Cortex of kidney (tissue), 1 donor: ENCODE measurements around the gene TMIGD3.
"Not testable (repeated sequence)": the region's sequence is repeated elsewhere in the genome, so short reads cannot be mapped to it uniquely, and the experiment has no call there.

ENCODE experiments used
- DNase-seq: peaks from one replicate; lab custom pipeline; 2025; lab: John Stamatoyannopoulos, UW

TMIGD3 gene

GRCh38 chr1:111503585-111504060, at the start of gene TMIGD3, which contains the start of gene ADORA3:
Gene TMIGD3 (minus strand): TSS chr1:111503633. CDS start chr1:111503354, 279 bp downstream.
Gene ADORA3 (minus strand): TSS chr1:111503633. CDS start chr1:111503354, 279 bp downstream.
- DNase-seq: no peak

- no peak for DNase-seq
Measured at GRCh38 chr1:111553196-111553595, 49.8 kb upstream of the TMIGD3 start.

- no peak for DNase-seq
Measured at GRCh38 chr1:111552587-111552986, 49.2 kb upstream of the TMIGD3 start.

- no peak for DNase-seq
Measured at GRCh38 chr1:111551623-111552411, 48.4 kb upstream of the TMIGD3 start.

GRCh38 chr1:111547786-111548185, 44.4 kb upstream of the TMIGD3 start:
- not testable (repeated sequence) for DNase-seq

GRCh38 chr1:111542187-111542586, 38.8 kb upstream of the TMIGD3 start:
- no peak for DNase-seq

GRCh38 chr1:111541721-111542120, 38.3 kb upstream of the TMIGD3 start:
- no peak for DNase-seq

- no peak for DNase-seq
Measured at GRCh38 chr1:111540928-111541327, 37.5 kb upstream of the TMIGD3 start.

- DNase-seq: no peak
Measured at GRCh38 chr1:111538343-111539025, 35.1 kb upstream of the TMIGD3 start.

- DNase-seq: no peak
Measured at GRCh38 chr1:111535256-111536191, 32.1 kb upstream of the TMIGD3 start.

GRCh38 chr1:111520053-111520452, 16.6 kb upstream of the TMIGD3 start:
- DNase-seq: no peak

GRCh38 chr1:111517469-111518225, 14.2 kb upstream of the TMIGD3 start:
- no peak for DNase-seq

GRCh38 chr1:111516005-111516535, 12.6 kb upstream of the TMIGD3 start:
- no peak for DNase-seq

GRCh38 chr1:111515291-111516004, 12.0 kb upstream of the TMIGD3 start:
- no peak for DNase-seq

GRCh38 chr1:111513410-111514020, 10.1 kb upstream of the TMIGD3 start:
- no peak for DNase-seq

- no peak for DNase-seq
Measured at GRCh38 chr1:111512931-111513330, 9.5 kb upstream of the TMIGD3 start.

GRCh38 chr1:111512132-111512889, 8.9 kb upstream of the TMIGD3 start:
- DNase-seq: no peak

GRCh38 chr1:111511370-111511769, 7.9 kb upstream of the TMIGD3 start:
- no peak for DNase-seq

- DNase-seq: no peak
Measured at GRCh38 chr1:111509997-111510375, 6.6 kb upstream of the TMIGD3 start.
